Stimulated activated CD4-positive, alpha-beta T cell treated with anti-CD3 and anti-CD28 coated beads, Interleukin-4, amount 100 ng/mL, for 1 hour (primary cell): Measurements from ENCODE around the gene FNIP2.
"Not testable (repeated sequence)": the region's sequence is repeated elsewhere in the genome, so short reads cannot be mapped to it uniquely, and the experiment has no call there.

Experiments used
- DNase-seq: peaks from one replicate; pipeline ENCODE4 v3.0.0-alpha.2; 2020

The FNIP2 gene

GRCh38 chr4:158766434-158767044 is 2.3 kb upstream of the FNIP2 start:
- DNase-seq, result no peak

- DNase-seq, result no peak
These were observed 1.4 kb upstream of the FNIP2 start for GRCh38 chr4:158767451-158767850.

- peak; percentile 37 for DNase-seq
These were observed 522 bp downstream of the FNIP2 start for GRCh38 chr4:158769175-158769921.

GRCh38 chr4:158770671-158771070 is 1.8 kb downstream of the FNIP2 start:
- DNase-seq, result no peak

GRCh38 chr4:158771776-158772175 is 3.0 kb downstream of the FNIP2 start:
- DNase-seq, result no peak

GRCh38 chr4:158775091-158775651 is 6.3 kb downstream of the FNIP2 start:
- DNase-seq, result no peak

GRCh38 chr4:158776106-158776505 is 7.3 kb downstream of the FNIP2 start:
- DNase-seq, result no peak

GRCh38 chr4:158777423-158778155 is 8.8 kb downstream of the FNIP2 start:
- no peak for DNase-seq

- DNase-seq, result no peak
These were observed 9.4 kb downstream of the FNIP2 start for GRCh38 chr4:158778156-158778711.

GRCh38 chr4:158778712-158779111 is 9.9 kb downstream of the FNIP2 start:
- DNase-seq, result no peak

- DNase-seq, result no peak
These were observed 13.1 kb downstream of the FNIP2 start for GRCh38 chr4:158781963-158782362.

GRCh38 chr4:158782551-158783360 is 13.9 kb downstream of the FNIP2 start:
- DNase-seq, result no peak

- no peak for DNase-seq
These were observed 15.0 kb downstream of the FNIP2 start for GRCh38 chr4:158783785-158784184.

- DNase-seq, result no peak
These were observed 16.9 kb downstream of the FNIP2 start for GRCh38 chr4:158785718-158786117.

- no peak for DNase-seq
These were observed 17.3 kb downstream of the FNIP2 start for GRCh38 chr4:158786121-158786601.

- no peak for DNase-seq
These were observed 18.1 kb downstream of the FNIP2 start for GRCh38 chr4:158786955-158787354.

- no peak for DNase-seq
These were observed 19.1 kb downstream of the FNIP2 start for GRCh38 chr4:158787709-158788475.

GRCh38 chr4:158788516-158788915 is 19.7 kb downstream of the FNIP2 start:
- DNase-seq, result no peak

- no peak for DNase-seq
These were observed 21.0 kb downstream of the FNIP2 start for GRCh38 chr4:158789853-158790252.

- DNase-seq, result no peak
These were observed 24.2 kb downstream of the FNIP2 start for GRCh38 chr4:158793021-158793420.

- not testable (repeated sequence) for DNase-seq
These were observed 24.6 kb downstream of the FNIP2 start for GRCh38 chr4:158793430-158793829.
